BJ (cell line): ENCODE data around the gene RPP40. TPM values are rescaled to one million over a fixed set of nuclear protein-coding genes. Genes with fewer than 3 reads are reported as not detected.
A peak's percentile ranks its signal among the peaks of the same experiment; 100 is the strongest.
"Not testable (repeated sequence)": the region's sequence is repeated elsewhere in the genome, so short reads cannot be mapped to it uniquely, and the experiment has no call there.

Experiments
- CTCF ChIA-PET: fragments of 350-600 bp; formaldehyde crosslinking; extraction: SDS; loops from one replicate; lab custom pipeline; 2021; ENCODE audit warnings: antibody characterized with exemption, inconsistent platforms; lab: Yijun Ruan, JAX
- POLR2A ChIA-PET: fragments of 300-600 bp; sonication (Branson Sonifier 250); formaldehyde crosslinking; extraction: SDS; loops from one replicate; lab custom pipeline; 2021; ENCODE audit warnings: antibody characterized with exemption; lab: Charles Lee
- DNase-seq: peaks from one replicate; pipeline ENCODE4 v3.0.0-alpha.2; 2011; ENCODE audit warnings: low read depth
- H3K27me3 ChIP-seq: 2 replicates; pipeline ENCODE4 v1.6.0; 2011; ENCODE audit warnings: low read length; ENCODE audit not compliant: control insufficient read depth, insufficient read depth
- H3K36me3 ChIP-seq: 2 replicates; pipeline ENCODE4 v1.5.1; 2011; ENCODE audit warnings: low read length; ENCODE audit not compliant: control insufficient read depth, insufficient read depth
- H3K4me3 ChIP-seq: 2 replicates; pipeline ENCODE4 v1.5.1; 2011; ENCODE audit warnings: low read depth, mild to moderate bottlenecking, control low read depth, low read length
- polyA plus RNA-seq: library from polyadenylated mRNA; depleted of rRNA; stranded (reverse); fragments of >200 nt; gene quantifications from 2 replicates; pipeline ENCODE4 v1.2.3, GENCODE V29; 2011
- TF ChIP-seq, protein P1 (sequence below): IDR thresholded peaks from 2 replicates; pipeline ENCODE4 v1.5.1; 2011; ENCODE audit warnings: low read depth, mild to moderate bottlenecking, control low read depth, inconsistent platforms, low read length, moderate library complexity; ENCODE audit not compliant: insufficient read depth

RPP40 gene
- polyA plus RNA-seq, 1 experiment = 5.6 TPM

DNA sequence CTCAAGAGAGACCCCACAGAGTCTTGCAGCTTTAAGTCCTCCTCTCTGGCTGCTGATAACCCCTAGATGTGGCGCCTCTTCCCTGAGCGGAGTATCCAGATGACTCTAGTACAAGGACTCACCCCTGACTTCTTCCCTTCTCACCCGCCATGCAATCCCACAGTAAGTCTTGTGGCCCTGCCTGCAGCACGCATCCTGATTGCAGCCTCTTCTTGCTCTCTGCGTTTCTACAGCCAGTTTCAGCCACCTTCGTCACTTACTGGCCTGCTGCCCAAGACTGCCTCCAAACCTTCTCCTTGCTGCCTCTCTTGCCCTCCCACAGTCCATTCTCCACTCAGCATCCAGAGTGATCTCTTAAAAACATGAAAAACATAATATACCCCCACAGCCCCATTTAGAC is 2.4 kb upstream of the RPP40 start:
- no peak overlapping the region for H3K4me3 ChIP-seq
- H3K36me3 ChIP-seq = peaks cover 3% of the 10 kb centered on the region; the same call in 1 of the 2 replicates
- DNase-seq = no peak
- ChIA-PET POLR2A (no interaction called here), CTCF (interaction anchor here (1.2 kb wide), 1 partner anchor 9 kb away, joined by 3 read pairs; no protein-coding TSS in a partner anchor)
- H3K27me3 ChIP-seq = no peaks in the 10 kb centered on the region
- TF ChIP-seq, protein P1, sequence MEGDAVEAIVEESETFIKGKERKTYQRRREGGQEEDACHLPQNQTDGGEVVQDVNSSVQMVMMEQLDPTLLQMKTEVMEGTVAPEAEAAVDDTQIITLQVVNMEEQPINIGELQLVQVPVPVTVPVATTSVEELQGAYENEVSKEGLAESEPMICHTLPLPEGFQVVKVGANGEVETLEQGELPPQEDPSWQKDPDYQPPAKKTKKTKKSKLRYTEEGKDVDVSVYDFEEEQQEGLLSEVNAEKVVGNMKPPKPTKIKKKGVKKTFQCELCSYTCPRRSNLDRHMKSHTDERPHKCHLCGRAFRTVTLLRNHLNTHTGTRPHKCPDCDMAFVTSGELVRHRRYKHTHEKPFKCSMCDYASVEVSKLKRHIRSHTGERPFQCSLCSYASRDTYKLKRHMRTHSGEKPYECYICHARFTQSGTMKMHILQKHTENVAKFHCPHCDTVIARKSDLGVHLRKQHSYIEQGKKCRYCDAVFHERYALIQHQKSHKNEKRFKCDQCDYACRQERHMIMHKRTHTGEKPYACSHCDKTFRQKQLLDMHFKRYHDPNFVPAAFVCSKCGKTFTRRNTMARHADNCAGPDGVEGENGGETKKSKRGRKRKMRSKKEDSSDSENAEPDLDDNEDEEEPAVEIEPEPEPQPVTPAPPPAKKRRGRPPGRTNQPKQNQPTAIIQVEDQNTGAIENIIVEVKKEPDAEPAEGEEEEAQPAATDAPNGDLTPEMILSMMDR = no peak

DNA sequence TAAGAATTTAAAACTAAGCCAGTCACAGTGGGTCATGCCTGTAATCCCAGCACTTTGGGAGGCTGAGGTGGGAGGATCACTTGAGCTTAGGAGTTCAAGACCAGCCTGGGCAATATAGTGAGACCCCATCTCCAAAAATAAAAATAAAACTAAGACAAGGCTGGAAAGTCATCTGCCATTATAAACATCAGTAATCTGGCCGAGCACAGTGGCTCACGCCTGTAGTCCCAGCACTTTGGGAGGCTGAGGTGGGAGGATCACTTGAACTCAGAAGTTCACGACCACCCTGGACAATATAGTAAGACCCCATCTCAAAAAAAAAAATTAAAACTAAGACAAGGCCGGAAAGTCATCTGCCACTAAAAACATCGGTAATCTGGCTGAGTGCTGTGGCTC is 1.2 kb upstream of the RPP40 start:
- H3K4me3 ChIP-seq, POLR2A ChIA-PET, H3K36me3 ChIP-seq, H3K27me3 ChIP-seq, CTCF ChIA-PET, DNase-seq: not testable (repeated sequence)

DNA sequence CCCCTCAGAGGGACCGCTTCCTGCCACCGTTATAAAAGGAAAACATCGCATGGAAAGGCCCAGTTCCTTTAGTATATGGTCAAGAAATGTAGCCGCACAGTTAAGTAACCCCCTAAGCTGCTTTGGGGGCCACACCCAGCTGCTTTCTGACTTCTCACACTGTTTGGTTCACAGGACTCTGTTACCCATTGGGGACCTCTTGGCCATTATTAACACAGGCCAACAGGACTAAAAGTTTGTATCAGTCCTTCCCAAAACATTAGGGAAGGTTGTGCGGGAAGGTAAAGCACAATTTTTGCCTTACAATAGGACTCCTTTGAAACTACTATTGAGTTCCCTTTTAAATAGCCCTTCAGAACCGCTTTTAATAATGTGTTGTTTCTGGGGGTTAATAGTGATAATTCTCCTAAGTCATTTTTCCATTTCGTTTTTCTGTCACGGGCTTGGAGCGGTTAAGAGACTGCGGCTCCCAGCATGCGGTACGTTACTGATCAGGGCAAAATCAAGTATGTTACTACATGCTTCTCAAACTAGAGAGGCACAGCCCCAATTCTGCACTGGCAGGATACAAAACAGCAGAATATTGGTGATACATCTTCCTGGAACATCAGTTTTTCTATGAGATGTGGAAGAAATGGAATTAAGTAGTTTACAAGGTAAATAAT is 668 bp upstream of the RPP40 start:
- Histone ChIP-seq H3K36me3 (peaks cover 3% of the 10 kb centered on the region; the same call in 1 of the 2 replicates), H3K27me3 (no peaks in the 10 kb centered on the region), H3K4me3 (peak overlapping the region; percentile 92)
- CTCF ChIA-PET = interaction anchor here (0.6 to 2.1 kb wide), 7 partner anchors 9 to 187 kb away, joined by 3 to 14 read pairs (median 5); no protein-coding TSS in a partner anchor
- POLR2A ChIA-PET = no interaction called here
- DNase-seq = no peak
- TF ChIP-seq, protein P1 = no peak

DNA sequence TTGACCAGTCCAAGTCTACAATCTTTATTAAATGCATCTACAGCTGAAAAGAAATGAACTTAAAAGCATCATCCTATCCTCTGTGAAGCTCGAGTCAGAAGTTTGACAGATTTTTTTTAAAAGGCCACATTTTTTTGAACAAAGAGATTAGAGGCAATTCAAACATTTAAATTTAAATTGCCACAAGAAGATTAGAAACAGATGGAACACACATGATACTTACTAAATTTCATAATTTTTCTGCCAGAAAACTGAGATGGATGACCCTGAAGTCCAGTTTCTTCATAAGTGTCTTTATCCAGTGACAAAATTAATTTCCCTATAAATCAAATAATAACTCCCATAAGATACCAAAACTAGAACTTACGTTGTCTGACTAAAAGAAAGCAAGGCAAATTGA is 4.3 kb downstream of the RPP40 start:
- Histone ChIP-seq H3K4me3 (no peak overlapping the region), H3K36me3 (peaks cover 3% of the 10 kb centered on the region), H3K27me3 (no peaks in the 10 kb centered on the region)
- TF ChIP-seq, protein P1 = no peak
- CTCF ChIA-PET = no interaction called here
- POLR2A ChIA-PET = no interaction called here
- DNase-seq = no peak

GRCh38 chr6:4997862-4998261 is 6.0 kb downstream of the RPP40 start:
- TF ChIP-seq, protein P1 = no peak

More at GRCh38 chr6:4997862-4998261, 6.0 kb downstream of the RPP40 start:
- no peak overlapping the region for H3K4me3 ChIP-seq
- CTCF ChIA-PET = no interaction called here
- peaks cover 3% of the 10 kb centered on the region for H3K36me3 ChIP-seq
- no peak for DNase-seq
- POLR2A ChIA-PET = no interaction called here
- H3K27me3 ChIP-seq = no peaks in the 10 kb centered on the region
